Astrocyte (in vitro differentiated cells and primary cell): ENCODE measurements around the gene GNAI2.

Experiments
- EZH2 ChIP-seq: IDR thresholded peaks from 2 replicates; pipeline ENCODE4 v1.6.1; 2012; ENCODE audit warnings: mild to moderate bottlenecking, low read length, inconsistent platforms; ENCODE audit not compliant: insufficient read depth
- TF ChIP-seq, protein P1 (sequence below): IDR thresholded peaks from 2 replicates; pipeline ENCODE4 v1.5.1; 2011; ENCODE audit warnings: low read depth, mild to moderate bottlenecking, inconsistent platforms, low read length, moderate library complexity; ENCODE audit not compliant: insufficient read depth

DNA sequence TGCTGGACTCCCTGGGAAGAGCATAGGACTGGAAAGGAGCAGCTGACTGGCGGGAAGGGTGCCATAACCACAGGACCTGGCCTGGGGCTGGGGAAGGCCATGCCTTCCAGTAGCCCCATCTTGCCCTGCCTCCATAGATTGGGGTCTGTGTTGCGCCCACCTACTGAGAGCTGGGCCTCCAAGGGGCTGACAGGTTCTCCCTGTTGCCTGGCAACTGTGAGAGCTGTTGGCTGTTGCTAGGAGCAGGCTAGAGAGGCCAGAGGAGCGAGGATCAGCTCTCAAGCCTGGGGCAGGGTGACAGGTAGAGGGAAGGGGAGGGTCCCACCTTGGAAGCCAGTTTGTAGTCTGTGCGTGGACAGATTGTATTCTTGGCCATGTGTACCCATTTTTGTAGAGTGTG lies 2.8 kb upstream of the GNAI2 start:
- TF ChIP-seq, protein P1, sequence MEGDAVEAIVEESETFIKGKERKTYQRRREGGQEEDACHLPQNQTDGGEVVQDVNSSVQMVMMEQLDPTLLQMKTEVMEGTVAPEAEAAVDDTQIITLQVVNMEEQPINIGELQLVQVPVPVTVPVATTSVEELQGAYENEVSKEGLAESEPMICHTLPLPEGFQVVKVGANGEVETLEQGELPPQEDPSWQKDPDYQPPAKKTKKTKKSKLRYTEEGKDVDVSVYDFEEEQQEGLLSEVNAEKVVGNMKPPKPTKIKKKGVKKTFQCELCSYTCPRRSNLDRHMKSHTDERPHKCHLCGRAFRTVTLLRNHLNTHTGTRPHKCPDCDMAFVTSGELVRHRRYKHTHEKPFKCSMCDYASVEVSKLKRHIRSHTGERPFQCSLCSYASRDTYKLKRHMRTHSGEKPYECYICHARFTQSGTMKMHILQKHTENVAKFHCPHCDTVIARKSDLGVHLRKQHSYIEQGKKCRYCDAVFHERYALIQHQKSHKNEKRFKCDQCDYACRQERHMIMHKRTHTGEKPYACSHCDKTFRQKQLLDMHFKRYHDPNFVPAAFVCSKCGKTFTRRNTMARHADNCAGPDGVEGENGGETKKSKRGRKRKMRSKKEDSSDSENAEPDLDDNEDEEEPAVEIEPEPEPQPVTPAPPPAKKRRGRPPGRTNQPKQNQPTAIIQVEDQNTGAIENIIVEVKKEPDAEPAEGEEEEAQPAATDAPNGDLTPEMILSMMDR: no peak
- TF ChIP-seq EZH2: no peak
